Endothelial cell of umbilical vein (primary cell): ENCODE measurements around the gene TP53BP1. TPM values are rescaled to one million over a fixed set of nuclear protein-coding genes. Genes with fewer than 3 reads are reported as not detected.

Experiments
- BruUV-seq: library from RNA; stranded (reverse); fragments of 400-500 nt; replicated peaks from 2 replicates; lab custom pipeline; 2021; lab: Mats Ljungman, UMichigan
- CTCF ChIA-PET: fragments of 300-600, 350-600 bp; sonication (Branson Sonifier 250); formaldehyde crosslinking; loops from one replicate; lab custom pipeline; 2021; ENCODE audit warnings: antibody characterized with exemption, inconsistent platforms; lab: Charles Lee
- POLR2A ChIA-PET: fragments of 300-600, 350-600 bp; sonication (Branson Sonifier 250); formaldehyde crosslinking; loops from one replicate; lab custom pipeline; 2021; ENCODE audit warnings: antibody characterized with exemption, inconsistent platforms; lab: Charles Lee
- DNase-seq: peaks from one replicate; pipeline ENCODE4 v3.0.0-alpha.2; 2011; ENCODE audit warnings: low read depth, low spot score
- FAIRE-seq: peaks from 2 replicates; lab custom pipeline; 2011; peaks lifted over from hg19 to GRCh38; lab: Jason Lieb, UNC
- H2AFZ ChIP-seq: 2 replicates; pipeline ENCODE4 v1.6.0; 2012; ENCODE audit warnings: low read depth, low read length, control low read depth, inconsistent platforms
- H3K27ac ChIP-seq: 2 replicates; pipeline ENCODE4 v1.5.1; 2011; ENCODE audit warnings: low read depth, mild to moderate bottlenecking, control low read depth, low read length, moderate library complexity; ENCODE audit not compliant: insufficient read depth
- H3K27me3 ChIP-seq, 2 experiments: 2 replicates each; pipeline versions ENCODE4 v1.6.0 to v1.6.1; 2011; ENCODE audit warnings: low read length in 2 of 2, mixed read lengths in 1 of 2; ENCODE audit not compliant: control insufficient read depth in 2 of 2, insufficient read depth in 2 of 2
- H3K36me3 ChIP-seq, 2 experiments: 2 replicates in 1 of 2; 3 replicates in 1 of 2; pipeline ENCODE4 v1.5.1; 2011; ENCODE audit warnings: low read length in 2 of 2, mild to moderate bottlenecking in 1 of 2, moderate library complexity in 1 of 2; ENCODE audit not compliant: control insufficient read depth in 2 of 2, insufficient read depth in 2 of 2; ENCODE audit errors: extremely low read depth in 1 of 2
- H3K4me1 ChIP-seq: 3 replicates; pipeline ENCODE4 v1.5.1; 2011; ENCODE audit warnings: mild to moderate bottlenecking, low read length; ENCODE audit not compliant: control insufficient read depth, insufficient read depth; ENCODE audit errors: extremely low read depth
- H3K4me2 ChIP-seq: 2 replicates; pipeline ENCODE4 v1.6.1; 2011; ENCODE audit warnings: low read length, control low read depth, mixed read lengths; ENCODE audit not compliant: insufficient read depth
- H3K4me3 ChIP-seq, 3 experiments: fragments of 200-600 bp in 1 of 3; sonication (generic), shearing (Covaris generic) in 1 of 3; replicated peaks in 1 of 3; 2 replicates each; pipeline ENCODE4 v1.5.1; 2011 to 2016; ENCODE audit warnings: control low read depth in 3 of 3, low read length in 3 of 3, mild to moderate bottlenecking in 2 of 3, inconsistent platforms in 1 of 3, low read depth in 1 of 3, moderate library complexity in 1 of 3; ENCODE audit not compliant: insufficient read depth in 1 of 3
- H3K79me2 ChIP-seq: 2 replicates; pipeline ENCODE4 v1.6.0; 2012; ENCODE audit warnings: low read length, inconsistent platforms; ENCODE audit not compliant: control insufficient read depth, insufficient read depth
- H3K9ac ChIP-seq: replicated peaks from 2 replicates; pipeline ENCODE3; 2011; ENCODE audit warnings: low read length, control low read depth; ENCODE audit not compliant: insufficient read depth; ENCODE audit errors: extremely low read depth
- H3K9me1 ChIP-seq: replicated peaks from 3 replicates; pipeline ENCODE4 v1.6.0; 2011; ENCODE audit warnings: mild to moderate bottlenecking, low read length; ENCODE audit not compliant: control insufficient read depth, insufficient read depth; ENCODE audit errors: extremely low read depth
- H3K9me3 ChIP-seq: replicated peaks from 2 replicates; pipeline ENCODE4 v1.5.1; 2012; ENCODE audit warnings: low read length, inconsistent platforms; ENCODE audit not compliant: control insufficient read depth, insufficient read depth
- H4K20me1 ChIP-seq: replicated peaks from 2 replicates; pipeline ENCODE3; 2011; ENCODE audit warnings: mild to moderate bottlenecking, low read length; ENCODE audit not compliant: control insufficient read depth, insufficient read depth; ENCODE audit errors: extremely low read depth
- CTCF ChIP-seq, 2 donors: IDR thresholded peaks; 1 replicate in 1 of 2; 2 replicates in 1 of 2; pipeline ENCODE4 v1.5.1; 2011; ENCODE audit warnings: low read length in 2 of 2, mild to moderate bottlenecking in 2 of 2, moderate library complexity in 2 of 2, control low read depth in 1 of 2, inconsistent platforms in 1 of 2, low read depth in 1 of 2; ENCODE audit not compliant: insufficient read depth in 1 of 2; ENCODE audit errors: extremely low read depth in 1 of 2
- EZH2 ChIP-seq: IDR thresholded peaks from 2 replicates; pipeline ENCODE4 v1.6.1; 2012; ENCODE audit warnings: borderline replicate concordance, low read depth, mild to moderate bottlenecking, moderate library complexity, low read length, inconsistent platforms; ENCODE audit not compliant: severe bottlenecking
- FOS ChIP-seq: IDR thresholded peaks from 2 replicates; pipeline ENCODE4 v1.6.1; 2011; ENCODE audit warnings: mild to moderate bottlenecking, low read length, moderate library complexity, borderline replicate concordance; ENCODE audit not compliant: insufficient read depth
- GATA2 ChIP-seq: IDR thresholded peaks from 2 replicates; pipeline ENCODE4 v1.7.0; 2011; ENCODE audit warnings: low read depth, mild to moderate bottlenecking, moderate library complexity, mixed read lengths, low read length; ENCODE audit not compliant: insufficient read length, insufficient read depth
- MAX ChIP-seq: IDR thresholded peaks from 2 replicates; pipeline ENCODE4 v1.6.1; 2011; ENCODE audit not compliant: insufficient read depth, insufficient read length
- MYC ChIP-seq: IDR thresholded peaks from one replicate; pipeline ENCODE4 v1.6.1; 2011; ENCODE audit warnings: mild to moderate bottlenecking, low read depth, low read length
- POLR2A ChIP-seq: IDR thresholded peaks from 2 replicates; pipeline ENCODE4 v1.6.1; 2012; ENCODE audit warnings: low read depth, mild to moderate bottlenecking, control low read depth, low read length
- POLR2AphosphoS5 ChIP-seq: IDR thresholded peaks from 2 replicates; pipeline ENCODE4 v1.6.1; 2012; ENCODE audit warnings: low read depth, mild to moderate bottlenecking, control low read depth, low read length, moderate library complexity; ENCODE audit not compliant: insufficient read depth
- dilution Hi-C: fragments of 300-500 bp; cut with MboI; formaldehyde crosslinking; loops from one replicate; pipeline ENCODE4 v1.15.0; 2019; ENCODE audit warnings: low sequenced_read_pairs; ENCODE audit not compliant: extremely low pct_ligation_motif_present
- intact Hi-C: fragments of 100-400 bp; cut with micrococcal nuclease; formaldehyde crosslinking; loops from one replicate; pipeline ENCODE4 v1.10.0; 2022
- polyA plus RNA-seq, 4 experiments: library from polyadenylated mRNA; depleted of rRNA in 3 of 4; stranded (reverse) in 3 of 4; unstranded in 1 of 4; fragments of >200 nt; gene quantifications; 2 replicates each; pipeline versions ENCODE4 v1.2.1 to v1.2.3, GENCODE V29; 2011 to 2012; ENCODE audit warnings: missing spikeins in 1 of 4
- total RNA-seq: library from RNA; stranded (reverse); gene quantifications from 2 replicates; pipeline ENCODE4 v1.2.3, GENCODE V29; 2021

Gene TP53BP1
- total and polyA plus RNA-seq, 2 donors (not counting 3 experiments of a cell fraction or from before 2014, with no cell fraction given): 28.1 to 59.5 TPM

GRCh38 chr15:43519196-43519595 is 26.2 kb upstream of the TP53BP1 start:
- H3K4me3 ChIP-seq: no peak overlapping the region
- H3K27me3 ChIP-seq: peaks cover 0 to 6% of the 10 kb centered on the region in 2 experiments
- H3K9me3 ChIP-seq: no peaks in the 10 kb centered on the region
- no peaks in the 10 kb centered on the region for H3K36me3 ChIP-seq
- no TSS peak for BruUV-seq
- no peak overlapping the region for H3K27ac ChIP-seq
- DNase-seq: no peak
- H3K9me1 ChIP-seq: no peaks in the 10 kb centered on the region
- H3K79me2 ChIP-seq: no peaks in the 10 kb centered on the region
- no peak for FAIRE-seq
- intact Hi-C loops: loop anchor here (10.0 kb wide), 1 partner anchor 226 kb away; the partner anchor contains the start of gene PDIA3
- no peak overlapping the region for H3K4me2 ChIP-seq
- POLR2A ChIA-PET: no interaction called here
- CTCF ChIA-PET: no interaction called here
- H3K4me1 ChIP-seq: peaks cover 10% of the 10 kb centered on the region
- dilution Hi-C loops: no loop called here
- no peak overlapping the region for H2AFZ ChIP-seq
- TF ChIP-seq MYC (no peak), CTCF (IDR thresholded peaks at IDR 0.05; ENCODE audit: extremely low read depth in 1 of 2, insufficient read depth in 1 of 2, low read depth in 1 of 2, low read length in 2 of 2) (no peak), POLR2A (no peak), POLR2AphosphoS5 (no peak), EZH2 (no peak), MAX (no peak), FOS (no peak), GATA2 (no peak)
- H4K20me1 ChIP-seq: no peaks in the 10 kb centered on the region
- no peak overlapping the region for H3K9ac ChIP-seq
